GM12892 (cell line): ENCODE measurements around the gene HES4.

ENCODE experiments used
- POLR2A ChIP-seq: IDR thresholded peaks from 2 replicates; pipeline ENCODE4 v1.6.1; 2011; ENCODE audit warnings: low read depth, low read length, control low read depth
- POLR2AphosphoS5 ChIP-seq: IDR thresholded peaks from 2 replicates; pipeline ENCODE4 v1.6.1; 2011; ENCODE audit warnings: low read depth, low read length, control low read depth

DNA sequence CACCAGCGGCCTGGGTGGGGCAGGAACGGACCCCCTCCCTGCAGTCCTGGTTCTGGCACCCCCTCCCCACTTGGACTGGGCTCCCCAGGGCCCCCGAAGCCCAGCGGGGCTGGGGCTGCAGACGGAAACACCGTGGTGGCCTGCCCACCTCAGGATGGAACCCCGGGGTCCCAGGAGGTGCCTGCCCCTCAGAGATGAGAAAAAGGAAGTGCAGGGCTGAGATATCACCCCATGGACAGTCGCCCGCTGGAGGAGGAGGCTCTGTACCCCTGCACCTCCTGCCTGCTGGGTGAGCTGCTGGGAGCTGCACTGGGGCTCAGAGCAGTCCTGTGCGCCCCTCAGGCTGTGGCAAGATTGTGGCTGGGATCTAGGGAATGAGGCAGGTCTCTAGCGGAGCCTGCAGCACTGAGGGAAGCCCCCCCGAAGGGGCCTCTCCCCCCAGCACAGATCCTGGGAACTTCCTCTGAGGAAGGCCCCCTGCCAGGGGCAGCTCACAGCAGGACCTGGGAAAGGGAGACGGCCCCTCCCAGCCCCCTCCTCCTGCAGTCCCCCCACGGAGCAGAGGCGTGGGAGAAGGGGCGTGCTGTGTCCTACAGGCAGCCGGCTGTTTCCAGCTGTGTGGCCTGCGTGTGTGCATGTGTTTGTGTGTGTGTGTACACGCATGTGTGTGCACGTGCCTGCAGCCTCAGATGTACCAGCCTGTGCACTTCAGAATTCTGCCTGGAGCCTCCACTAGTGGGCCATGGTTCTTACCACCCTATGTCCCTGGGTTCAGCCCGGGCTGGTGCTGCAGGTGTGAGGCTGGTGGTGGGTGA is 26.9 kb upstream of the HES4 start:
- TF ChIP-seq POLR2A (no peak), POLR2AphosphoS5 (no peak)
